Fibroblast of villous mesenchyme (primary cell): ENCODE data around the gene OTOA. TPM values are rescaled to one million over a fixed set of nuclear protein-coding genes. Genes with fewer than 3 reads are reported as not detected.

Experiments used
- DNase-seq: peaks from one replicate; pipeline ENCODE4 v3.0.0-alpha.2; 2010; ENCODE audit warnings: low read depth
- H3K4me3 ChIP-seq: 2 replicates; pipeline ENCODE4 v1.5.1; 2011; ENCODE audit warnings: low read depth, mild to moderate bottlenecking, low read length
- total RNA-seq: library from RNA; depleted of rRNA; stranded (reverse); fragments of >200 nt; gene quantifications from 2 replicates; pipeline ENCODE4 v1.2.3, GENCODE V29; 2012
- TF ChIP-seq, protein P1 (sequence below): IDR thresholded peaks from 2 replicates; pipeline ENCODE4 v1.5.1; 2012; ENCODE audit warnings: low read depth, mild to moderate bottlenecking, low read length; ENCODE audit not compliant: insufficient read depth

The OTOA gene
- under 0.01 TPM in 2 replicates for total RNA-seq

GRCh38 chr16:21663889-21664647, at the start of gene OTOA:
OTOA (plus strand) TSS chr16:21663968; CDS start chr16:21678515, 14,547 bp downstream.
- DNase-seq, result no peak
- TF ChIP-seq, protein P1, sequence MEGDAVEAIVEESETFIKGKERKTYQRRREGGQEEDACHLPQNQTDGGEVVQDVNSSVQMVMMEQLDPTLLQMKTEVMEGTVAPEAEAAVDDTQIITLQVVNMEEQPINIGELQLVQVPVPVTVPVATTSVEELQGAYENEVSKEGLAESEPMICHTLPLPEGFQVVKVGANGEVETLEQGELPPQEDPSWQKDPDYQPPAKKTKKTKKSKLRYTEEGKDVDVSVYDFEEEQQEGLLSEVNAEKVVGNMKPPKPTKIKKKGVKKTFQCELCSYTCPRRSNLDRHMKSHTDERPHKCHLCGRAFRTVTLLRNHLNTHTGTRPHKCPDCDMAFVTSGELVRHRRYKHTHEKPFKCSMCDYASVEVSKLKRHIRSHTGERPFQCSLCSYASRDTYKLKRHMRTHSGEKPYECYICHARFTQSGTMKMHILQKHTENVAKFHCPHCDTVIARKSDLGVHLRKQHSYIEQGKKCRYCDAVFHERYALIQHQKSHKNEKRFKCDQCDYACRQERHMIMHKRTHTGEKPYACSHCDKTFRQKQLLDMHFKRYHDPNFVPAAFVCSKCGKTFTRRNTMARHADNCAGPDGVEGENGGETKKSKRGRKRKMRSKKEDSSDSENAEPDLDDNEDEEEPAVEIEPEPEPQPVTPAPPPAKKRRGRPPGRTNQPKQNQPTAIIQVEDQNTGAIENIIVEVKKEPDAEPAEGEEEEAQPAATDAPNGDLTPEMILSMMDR, result no peak
- no peak within 1 kb of the TSS for H3K4me3 ChIP-seq

GRCh38 chr16:21614896-21615295, 48.9 kb upstream of the OTOA start:
- H3K4me3 ChIP-seq, result no peak overlapping the region
- no peak for DNase-seq
- TF ChIP-seq, protein P1, result peak; percentile 16

DNA sequence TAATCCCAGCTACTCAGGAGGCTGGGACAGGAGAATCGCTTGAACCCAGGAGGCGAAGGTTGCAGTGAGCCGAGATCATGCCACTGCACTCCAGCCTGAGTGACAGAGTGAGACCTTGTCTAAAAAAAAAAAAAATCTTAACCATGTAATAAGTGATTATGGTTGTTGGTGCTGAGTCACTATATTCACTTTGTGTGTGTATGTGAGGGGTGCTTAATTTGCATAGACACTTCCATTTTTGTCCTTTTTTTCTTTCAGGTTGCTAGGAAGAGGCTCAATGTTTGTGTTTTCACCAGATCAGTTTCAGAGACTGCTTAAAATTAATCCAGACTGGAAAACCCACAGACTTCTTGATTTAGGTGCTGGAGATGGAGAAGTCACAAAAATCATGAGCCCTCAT, 46.2 kb upstream of the OTOA start:
- H3K4me3 ChIP-seq, result no peak overlapping the region
- no peak for DNase-seq
- TF ChIP-seq, protein P1, result no peak

GRCh38 chr16:21618281-21618680, 45.5 kb upstream of the OTOA start:
- no peak overlapping the region for H3K4me3 ChIP-seq
- DNase-seq, result no peak
- TF ChIP-seq, protein P1, result no peak

GRCh38 chr16:21619765-21620425, 43.9 kb upstream of the OTOA start:
- TF ChIP-seq, protein P1, result no peak
- no peak for DNase-seq

GRCh38 chr16:21620592-21620991, 43.2 kb upstream of the OTOA start:
- TF ChIP-seq, protein P1, result no peak
- DNase-seq, result no peak
- H3K4me3 ChIP-seq, result no peak overlapping the region

More at GRCh38 chr16:21619765-21620425, 43.9 kb upstream of the OTOA start:
- H3K4me3 ChIP-seq, result no peak overlapping the region
